Activated CD4-positive, alpha-beta memory T cell treated with anti-CD3 and anti-CD28 coated beads for 36 hours (primary cell): ENCODE data around the gene CCM2. TPM values are rescaled to one million over a fixed set of nuclear protein-coding genes. Genes with fewer than 3 reads are reported as not detected.

Experiments used
- CTCF ChIA-PET: fragments of 350-600 bp; sonication (Branson Sonifier 250); formaldehyde crosslinking; loops from one replicate; lab custom pipeline; 2021; ENCODE audit warnings: antibody characterized with exemption, inconsistent platforms; lab: Charles Lee
- POLR2A ChIA-PET: fragments of 350-600 bp; sonication (Branson Sonifier 250); formaldehyde crosslinking; loops from one replicate; lab custom pipeline; 2021; ENCODE audit warnings: antibody characterized with exemption; lab: Charles Lee
- DNase-seq: peaks from one replicate; pipeline ENCODE4 v3.0.0-alpha.2; 2020
- H3K27ac Mint-ChIP-seq: one replicate; pipeline ENCODE4 v1.8.0; 2021; ENCODE audit warnings: mixed read lengths
- H3K27me3 Mint-ChIP-seq: one replicate; pipeline ENCODE4 v1.8.0; 2021; ENCODE audit warnings: mixed read lengths
- H3K36me3 Mint-ChIP-seq: one replicate; pipeline ENCODE4 v1.8.0; 2021; ENCODE audit warnings: mixed read lengths
- H3K4me1 Mint-ChIP-seq: one replicate; pipeline ENCODE4 v1.8.0; 2021; ENCODE audit warnings: low read depth, mixed read lengths
- H3K4me3 Mint-ChIP-seq: one replicate; pipeline ENCODE4 v1.8.0; 2021; ENCODE audit warnings: mild to moderate bottlenecking, mixed read lengths
- H3K9me3 Mint-ChIP-seq: one replicate; pipeline ENCODE4 v1.8.0; 2021; ENCODE audit warnings: mixed read lengths
- intact Hi-C: fragments of 100-400 bp; cut with micrococcal nuclease; formaldehyde crosslinking; loops from one replicate; pipeline ENCODE4 v1.15.1; 2023
- total RNA-seq, 2 experiments: library from RNA; stranded (reverse); gene quantifications; one replicate each; pipeline ENCODE4 v1.2.3, GENCODE V29; 2021

CCM2 gene
- total RNA-seq, 2 experiments from 2014 or later, result 85.2 to 89.6 TPM

GRCh38 chr7:44976746-44977196, 23.2 kb upstream of the CCM2 start:
- CTCF ChIA-PET, result interaction anchor here (5.3 kb wide), 1 partner anchor 159 kb away, joined by 112 read pairs; no protein-coding TSS in a partner anchor
- intact Hi-C loops, result loop anchor here (1.0 to 5.0 kb wide), 3 partner anchors 10 to 359 kb away; no protein-coding TSS in a partner anchor
- H3K27me3 Mint-ChIP-seq, result no peaks in the 10 kb centered on the region
- peaks cover 77% of the 10 kb centered on the region for H3K36me3 Mint-ChIP-seq
- no peak for DNase-seq
- H3K4me1 Mint-ChIP-seq, result peaks cover 58% of the 10 kb centered on the region
- no peaks in the 10 kb centered on the region for H3K9me3 Mint-ChIP-seq
- POLR2A ChIA-PET, result interaction anchor here (1.4 to 2.5 kb wide), 4 partner anchors 9 to 59 kb away, joined by 3 to 10 read pairs (median 8); no protein-coding TSS in a partner anchor
- peak overlapping the region; percentile 97 for H3K4me3 Mint-ChIP-seq
- peak overlapping the region; percentile 100 for H3K27ac Mint-ChIP-seq

GRCh38 chr7:44977304-44977958, 22.6 kb upstream of the CCM2 start:
- Mint-ChIP-seq H3K36me3 (peaks cover 77% of the 10 kb centered on the region), H3K9me3 (no peaks in the 10 kb centered on the region), H3K27ac (peak overlapping the region; percentile 100), H3K27me3 (no peaks in the 10 kb centered on the region), H3K4me1 (peaks cover 60% of the 10 kb centered on the region), H3K4me3 (peak overlapping the region; percentile 97)
- POLR2A ChIA-PET, result interaction anchor here (1.0 to 11.0 kb wide), 9 partner anchors 8 to 179 kb away, joined by 3 to 208 read pairs (median 7); partner anchors contain the start of genes CCM2 and TBRG4
- intact Hi-C loops, result loop anchor here (1.0 to 5.0 kb wide), 3 partner anchors 9 to 360 kb away; no protein-coding TSS in a partner anchor
- CTCF ChIA-PET, result interaction anchor here (0.6 to 5.8 kb wide), 7 partner anchors 12 to 161 kb away, joined by 3 to 46 read pairs (median 3); partner anchors contain the start of gene CCM2
- DNase-seq, result peak; percentile 94

GRCh38 chr7:44977959-44978335, 22.1 kb upstream of the CCM2 start:
- CTCF ChIA-PET, result interaction anchor here (0.6 to 5.8 kb wide), 7 partner anchors 13 to 160 kb away, joined by 3 to 46 read pairs (median 3); partner anchors contain the start of gene CCM2
- H3K36me3 Mint-ChIP-seq, result peaks cover 78% of the 10 kb centered on the region
- intact Hi-C loops, result loop anchor here (1.0 to 5.0 kb wide), 3 partner anchors 8 to 361 kb away; no protein-coding TSS in a partner anchor
- no peaks in the 10 kb centered on the region for H3K27me3 Mint-ChIP-seq
- H3K9me3 Mint-ChIP-seq, result no peaks in the 10 kb centered on the region
- peak overlapping the region; percentile 97 for H3K4me3 Mint-ChIP-seq
- peaks cover 64% of the 10 kb centered on the region for H3K4me1 Mint-ChIP-seq
- DNase-seq, result no peak
- POLR2A ChIA-PET, result interaction anchor here (1.0 to 11.0 kb wide), 9 partner anchors 8 to 179 kb away, joined by 3 to 208 read pairs (median 8); partner anchors contain the start of genes CCM2 and TBRG4
- peak overlapping the region; percentile 100 for H3K27ac Mint-ChIP-seq

GRCh38 chr7:44978511-44979366, 21.3 kb upstream of the CCM2 start, which contains the start of gene MYO1G:
Gene MYO1G, minus strand, starts transcription at chr7:44979015. Its CDS starts 54 bp downstream, at chr7:44978961.
- H3K27me3 Mint-ChIP-seq, result no peaks in the 10 kb centered on the region
- CTCF ChIA-PET, result interaction anchor here (0.6 to 5.8 kb wide), 7 partner anchors 13 to 157 kb away, joined by 3 to 46 read pairs (median 4); partner anchors contain the start of gene CCM2

GRCh38 chr7:44979481-44980392, 20.3 kb upstream of the CCM2 start:
- no peak for DNase-seq
- H3K4me3 Mint-ChIP-seq, result peak overlapping the region; percentile 97
- H3K36me3 Mint-ChIP-seq, result peaks cover 78% of the 10 kb centered on the region
- POLR2A ChIA-PET, result interaction anchor here (1.0 to 11.0 kb wide), 19 partner anchors 7 to 341 kb away, joined by 3 to 208 read pairs (median 8); partner anchors contain the start of genes CCM2, H2AZ2, PURB and TBRG4
- CTCF ChIA-PET, result interaction anchor here (1.2 to 5.8 kb wide), 4 partner anchors 10 to 156 kb away, joined by 4 to 46 read pairs (median 12); partner anchors contain the start of gene CCM2
- H3K27me3 Mint-ChIP-seq, result no peaks in the 10 kb centered on the region
- no peaks in the 10 kb centered on the region for H3K9me3 Mint-ChIP-seq
- peaks cover 73% of the 10 kb centered on the region for H3K4me1 Mint-ChIP-seq
- H3K27ac Mint-ChIP-seq, result peak overlapping the region; percentile 100
- intact Hi-C loops, result loop anchor here (1.0 to 5.0 kb wide), 10 partner anchors 20 to 362 kb away; partner anchors contain the start of genes H2AZ2, PPIA, PURB and TBRG4

More at GRCh38 chr7:44978511-44979366, 21.3 kb upstream of the CCM2 start, which contains the start of gene MYO1G:
- Mint-ChIP-seq H3K4me1 (peaks cover 72% of the 10 kb centered on the region), H3K27ac (peak within 1 kb of the TSS; percentile 100), H3K4me3 (peak within 1 kb of the TSS; percentile 97), H3K36me3 (peaks cover 78% of the 10 kb centered on the region), H3K9me3 (no peaks in the 10 kb centered on the region)
- intact Hi-C loops, result loop anchor here (1.0 to 5.0 kb wide), 5 partner anchors 21 to 361 kb away; partner anchors contain the start of gene PURB
- DNase-seq, result peak; percentile 96
- POLR2A ChIA-PET, result interaction anchor here (1.0 to 11.0 kb wide), 17 partner anchors 7 to 180 kb away, joined by 3 to 208 read pairs (median 7); partner anchors contain the start of genes CCM2, H2AZ2, PURB and TBRG4

GRCh38 chr7:44980393-44981034, 19.5 kb upstream of the CCM2 start:
- Mint-ChIP-seq H3K36me3 (peaks cover 78% of the 10 kb centered on the region), H3K27me3 (no peaks in the 10 kb centered on the region), H3K4me3 (peak overlapping the region; percentile 97), H3K4me1 (peaks cover 67% of the 10 kb centered on the region), H3K9me3 (no peaks in the 10 kb centered on the region), H3K27ac (peak overlapping the region; percentile 100)
- POLR2A ChIA-PET, result interaction anchor here (0.7 to 11.0 kb wide), 14 partner anchors 8 to 342 kb away, joined by 3 to 208 read pairs (median 8); partner anchors contain the start of genes CCM2, H2AZ2, PURB and TBRG4
- intact Hi-C loops, result loop anchor here (1.0 kb wide), 5 partner anchors 47 to 184 kb away; partner anchors contain the start of genes H2AZ2, PPIA and TBRG4
- peak; percentile 94 for DNase-seq
- CTCF ChIA-PET, result interaction anchor here (0.7 to 5.8 kb wide), 4 partner anchors 9 to 123 kb away, joined by 3 to 46 read pairs (median 4); partner anchors contain the start of gene CCM2

GRCh38 chr7:44981035-44981706, 18.8 kb upstream of the CCM2 start:
- peak; percentile 66 for DNase-seq
- Mint-ChIP-seq H3K9me3 (no peaks in the 10 kb centered on the region), H3K27me3 (no peaks in the 10 kb centered on the region), H3K4me3 (peak overlapping the region; percentile 99), H3K27ac (peak overlapping the region; percentile 100), H3K36me3 (peaks cover 78% of the 10 kb centered on the region), H3K4me1 (peaks cover 62% of the 10 kb centered on the region)
- intact Hi-C loops, result no loop called here
- ChIA-PET CTCF (interaction anchor here (0.6 to 5.8 kb wide), 7 partner anchors 9 to 1391 kb away, joined by 3 to 46 read pairs (median 4); partner anchors contain the start of gene CCM2), POLR2A (interaction anchor here (0.7 to 11.0 kb wide), 15 partner anchors 9 to 343 kb away, joined by 3 to 208 read pairs (median 7); partner anchors contain the start of genes CCM2, H2AZ2, PURB and TBRG4)

GRCh38 chr7:44982535-44982923, 17.5 kb upstream of the CCM2 start:
- Mint-ChIP-seq H3K9me3 (no peaks in the 10 kb centered on the region), H3K36me3 (peaks cover 72% of the 10 kb centered on the region), H3K27ac (peak overlapping the region; percentile 100), H3K27me3 (no peaks in the 10 kb centered on the region), H3K4me3 (peak overlapping the region; percentile 99), H3K4me1 (peaks cover 63% of the 10 kb centered on the region)
- CTCF ChIA-PET, result interaction anchor here (1.0 to 5.8 kb wide), 5 partner anchors 8 to 153 kb away, joined by 3 to 46 read pairs (median 5); partner anchors contain the start of gene CCM2
- intact Hi-C loops, result no loop called here
- DNase-seq, result no peak
- POLR2A ChIA-PET, result interaction anchor here (0.6 to 11.0 kb wide), 7 partner anchors 10 to 343 kb away, joined by 3 to 208 read pairs (median 5); partner anchors contain the start of genes CCM2 and PURB

- H3K9me3 Mint-ChIP-seq, result no peaks in the 10 kb centered on the region
- H3K27ac Mint-ChIP-seq, result peak overlapping the region; percentile 100
- peak overlapping the region; percentile 99 for H3K4me3 Mint-ChIP-seq
- intact Hi-C loops, result no loop called here
- peaks cover 68% of the 10 kb centered on the region for H3K4me1 Mint-ChIP-seq
- no peaks in the 10 kb centered on the region for H3K27me3 Mint-ChIP-seq
- POLR2A ChIA-PET, result interaction anchor here (0.8 to 11.0 kb wide), 7 partner anchors 11 to 344 kb away, joined by 3 to 208 read pairs (median 5); partner anchors contain the start of genes CCM2 and PURB
- peaks cover 68% of the 10 kb centered on the region for H3K36me3 Mint-ChIP-seq
- CTCF ChIA-PET, result interaction anchor here (0.6 to 5.8 kb wide), 7 partner anchors 8 to 155 kb away, joined by 3 to 46 read pairs (median 5); partner anchors contain the start of gene CCM2
- no peak for DNase-seq
These were observed 17.0 kb upstream of the CCM2 start for GRCh38 chr7:44982970-44983369.
